WTC11 (cell line): ENCODE measurements around the gene CCBE1. TPM values are rescaled to one million over a fixed set of nuclear protein-coding genes. Genes with fewer than 3 reads are reported as not detected.

ENCODE experiments used
- ATAC-seq: fragments of 200-7000 bp; cut with Tn5 transposase; 2 replicates; pipeline ENCODE4 v1.10.0; 2021; ENCODE audit warnings: mild to moderate bottlenecking, moderate library complexity
- CTCF ChIA-PET: fragments of 300-600 bp; sonication (Branson Sonifier 250); formaldehyde crosslinking; loops from one replicate; lab custom pipeline; 2021; ENCODE audit warnings: antibody characterized with exemption; lab: Charles Lee
- POLR2A ChIA-PET: fragments of 350-600 bp; sonication (Branson Sonifier 250); formaldehyde crosslinking; loops from one replicate; lab custom pipeline; 2021; ENCODE audit warnings: antibody characterized with exemption; lab: Charles Lee
- DNase-seq: peaks from one replicate; pipeline ENCODE4 v3.0.0; 2021; ENCODE audit warnings: low spot score
- H3K27ac Mint-ChIP-seq: 2 replicates; pipeline ENCODE4 v1.8.0; 2021; ENCODE audit warnings: mixed read lengths
- H3K27me3 Mint-ChIP-seq: 2 replicates; pipeline ENCODE4 v1.8.0; 2021; ENCODE audit warnings: low read depth, mild to moderate bottlenecking, moderate library complexity, mixed read lengths
- H3K36me3 Mint-ChIP-seq: 2 replicates; pipeline ENCODE4 v1.8.0; 2021; ENCODE audit warnings: mixed read lengths
- H3K4me1 Mint-ChIP-seq: 2 replicates; pipeline ENCODE4 v1.8.0; 2022; ENCODE audit warnings: mixed read lengths
- H3K4me3 Mint-ChIP-seq: 2 replicates; pipeline ENCODE4 v1.8.0; 2021; ENCODE audit warnings: mild to moderate bottlenecking, moderate library complexity, mixed read lengths
- H3K9me3 Mint-ChIP-seq: 2 replicates; pipeline ENCODE4 v1.8.0; 2021; ENCODE audit warnings: mixed read lengths
- ATF1 ChIP-seq: sonication (generic); formaldehyde crosslinking; IDR thresholded peaks from 2 replicates; pipeline ENCODE4 v1.8.1; 2023; ENCODE audit warnings: mild to moderate bottlenecking, moderate library complexity, missing genetic modification reagents
- E2F1 ChIP-seq: sonication (generic); formaldehyde crosslinking; IDR thresholded peaks from 2 replicates; pipeline ENCODE4 v1.8.0; 2022; ENCODE audit warnings: mild to moderate bottlenecking, missing genetic modification reagents
- FOXJ3 ChIP-seq: sonication (generic); formaldehyde crosslinking; IDR thresholded peaks from 2 replicates; pipeline ENCODE4 v1.9.0; 2021; ENCODE audit warnings: missing genetic modification reagents, mild to moderate bottlenecking, borderline replicate concordance
- GTF2I ChIP-seq: fragments of 250-450 bp; sonication (Bioruptor Pico); conservative IDR thresholded peaks from 2 replicates; pipeline ENCODE4 v1.4.0; 2021; ENCODE audit warnings: mild to moderate bottlenecking
- IRF2 ChIP-seq: sonication (generic); formaldehyde crosslinking; IDR thresholded peaks from 2 replicates; pipeline ENCODE4 v1.8.0; 2022; ENCODE audit warnings: low read depth, missing genetic modification reagents, borderline replicate concordance
- KAT7 ChIP-seq: sonication (generic); formaldehyde crosslinking; IDR thresholded peaks from 2 replicates; pipeline ENCODE4 v1.8.1; 2023; ENCODE audit warnings: missing genetic modification reagents, mild to moderate bottlenecking, borderline replicate concordance
- NFE2L1 ChIP-seq: sonication (generic); formaldehyde crosslinking; IDR thresholded peaks from 2 replicates; pipeline ENCODE4 v1.8.1; 2023; ENCODE audit warnings: missing genetic modification reagents
- NR3C1 ChIP-seq: sonication (generic); formaldehyde crosslinking; conservative IDR thresholded peaks from 2 replicates; pipeline ENCODE4 v1.8.1; 2023; ENCODE audit warnings: low read depth, mild to moderate bottlenecking, missing genetic modification reagents
- PRDM15 ChIP-seq: sonication (generic); formaldehyde crosslinking; IDR thresholded peaks from 2 replicates; pipeline ENCODE4 v1.8.0; 2022; ENCODE audit warnings: missing genetic modification reagents
- PRRX2 ChIP-seq: fragments of 250-450 bp; sonication (Bioruptor Pico); IDR thresholded peaks from 2 replicates; pipeline ENCODE4 v1.8.0; 2021; ENCODE audit warnings: mild to moderate bottlenecking
- RORB ChIP-seq: fragments of 250-450 bp; sonication (Bioruptor Pico); IDR thresholded peaks from 2 replicates; pipeline ENCODE4 v1.9.0; 2021; ENCODE audit warnings: mild to moderate bottlenecking
- SMAD3 ChIP-seq: sonication (generic); formaldehyde crosslinking; IDR thresholded peaks from 2 replicates; pipeline ENCODE4 v1.8.0; 2022; ENCODE audit warnings: missing genetic modification reagents, mild to moderate bottlenecking, borderline replicate concordance
- ZNF121 ChIP-seq: sonication (generic); formaldehyde crosslinking; IDR thresholded peaks from 2 replicates; pipeline ENCODE4 v1.8.0; 2023; ENCODE audit warnings: missing genetic modification reagents
- ZNF138 ChIP-seq: sonication (generic); formaldehyde crosslinking; conservative IDR thresholded peaks from 2 replicates; pipeline ENCODE4 v1.8.1; 2022; ENCODE audit warnings: mild to moderate bottlenecking, moderate library complexity, missing genetic modification reagents
- ZNF263 ChIP-seq: sonication (generic); formaldehyde crosslinking; IDR thresholded peaks from 2 replicates; pipeline ENCODE4 v1.8.1; 2022; ENCODE audit warnings: low read depth, mild to moderate bottlenecking, moderate library complexity, missing genetic modification reagents
- ZNF416 ChIP-seq: fragments of 250-450 bp; sonication (Bioruptor Pico); IDR thresholded peaks from 2 replicates; pipeline ENCODE4 v1.9.0; 2021; ENCODE audit warnings: mild to moderate bottlenecking, inconsistent platforms
- ZNF423 ChIP-seq: fragments of 250-450 bp; sonication (Bioruptor Pico); IDR thresholded peaks from 2 replicates; pipeline ENCODE4 v2.1.2; 2022; ENCODE audit warnings: mild to moderate bottlenecking, moderate library complexity
- total RNA-seq: library from RNA; stranded (reverse); gene quantifications from 3 replicates; pipeline ENCODE4 v1.2.3, GENCODE V29; 2021
- TF ChIP-seq, protein P1 (sequence below): sonication (generic); formaldehyde crosslinking; IDR thresholded peaks from 2 replicates; pipeline ENCODE4 v1.8.0; 2023; ENCODE audit warnings: missing genetic modification reagents, mild to moderate bottlenecking, borderline replicate concordance
- TF ChIP-seq, protein P2 (sequence below): sonication (generic); formaldehyde crosslinking; IDR thresholded peaks from 2 replicates; pipeline ENCODE4 v1.8.1; 2023; ENCODE audit warnings: mild to moderate bottlenecking, missing genetic modification reagents, moderate library complexity
- TF ChIP-seq, protein P3 (sequence below): sonication (generic); formaldehyde crosslinking; IDR thresholded peaks from 2 replicates; pipeline ENCODE4 v1.8.0; 2022; ENCODE audit warnings: mild to moderate bottlenecking, missing genetic modification reagents
- TF ChIP-seq, protein P4 (sequence below): sonication (generic); formaldehyde crosslinking; IDR thresholded peaks from 2 replicates; pipeline ENCODE4 v1.8.1; 2023; ENCODE audit warnings: mild to moderate bottlenecking, moderate library complexity, missing genetic modification reagents

Gene CCBE1
- total RNA-seq, 1 experiment from 2014 or later, result 9.7 TPM

GRCh38 chr18:59700535-59700967, 3.3 kb upstream of the CCBE1 start (continued):
- TF ChIP-seq, protein P1, sequence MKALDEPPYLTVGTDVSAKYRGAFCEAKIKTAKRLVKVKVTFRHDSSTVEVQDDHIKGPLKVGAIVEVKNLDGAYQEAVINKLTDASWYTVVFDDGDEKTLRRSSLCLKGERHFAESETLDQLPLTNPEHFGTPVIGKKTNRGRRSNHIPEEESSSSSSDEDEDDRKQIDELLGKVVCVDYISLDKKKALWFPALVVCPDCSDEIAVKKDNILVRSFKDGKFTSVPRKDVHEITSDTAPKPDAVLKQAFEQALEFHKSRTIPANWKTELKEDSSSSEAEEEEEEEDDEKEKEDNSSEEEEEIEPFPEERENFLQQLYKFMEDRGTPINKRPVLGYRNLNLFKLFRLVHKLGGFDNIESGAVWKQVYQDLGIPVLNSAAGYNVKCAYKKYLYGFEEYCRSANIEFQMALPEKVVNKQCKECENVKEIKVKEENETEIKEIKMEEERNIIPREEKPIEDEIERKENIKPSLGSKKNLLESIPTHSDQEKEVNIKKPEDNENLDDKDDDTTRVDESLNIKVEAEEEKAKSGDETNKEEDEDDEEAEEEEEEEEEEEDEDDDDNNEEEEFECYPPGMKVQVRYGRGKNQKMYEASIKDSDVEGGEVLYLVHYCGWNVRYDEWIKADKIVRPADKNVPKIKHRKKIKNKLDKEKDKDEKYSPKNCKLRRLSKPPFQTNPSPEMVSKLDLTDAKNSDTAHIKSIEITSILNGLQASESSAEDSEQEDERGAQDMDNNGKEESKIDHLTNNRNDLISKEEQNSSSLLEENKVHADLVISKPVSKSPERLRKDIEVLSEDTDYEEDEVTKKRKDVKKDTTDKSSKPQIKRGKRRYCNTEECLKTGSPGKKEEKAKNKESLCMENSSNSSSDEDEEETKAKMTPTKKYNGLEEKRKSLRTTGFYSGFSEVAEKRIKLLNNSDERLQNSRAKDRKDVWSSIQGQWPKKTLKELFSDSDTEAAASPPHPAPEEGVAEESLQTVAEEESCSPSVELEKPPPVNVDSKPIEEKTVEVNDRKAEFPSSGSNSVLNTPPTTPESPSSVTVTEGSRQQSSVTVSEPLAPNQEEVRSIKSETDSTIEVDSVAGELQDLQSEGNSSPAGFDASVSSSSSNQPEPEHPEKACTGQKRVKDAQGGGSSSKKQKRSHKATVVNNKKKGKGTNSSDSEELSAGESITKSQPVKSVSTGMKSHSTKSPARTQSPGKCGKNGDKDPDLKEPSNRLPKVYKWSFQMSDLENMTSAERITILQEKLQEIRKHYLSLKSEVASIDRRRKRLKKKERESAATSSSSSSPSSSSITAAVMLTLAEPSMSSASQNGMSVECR (CRISPR knock-in tag), result no peak
- TF ChIP-seq, protein P2, sequence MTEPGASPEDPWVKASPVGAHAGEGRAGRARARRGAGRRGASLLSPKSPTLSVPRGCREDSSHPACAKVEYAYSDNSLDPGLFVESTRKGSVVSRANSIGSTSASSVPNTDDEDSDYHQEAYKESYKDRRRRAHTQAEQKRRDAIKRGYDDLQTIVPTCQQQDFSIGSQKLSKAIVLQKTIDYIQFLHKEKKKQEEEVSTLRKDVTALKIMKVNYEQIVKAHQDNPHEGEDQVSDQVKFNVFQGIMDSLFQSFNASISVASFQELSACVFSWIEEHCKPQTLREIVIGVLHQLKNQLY (CRISPR knock-in tag), result no peak
- TF ChIP-seq PRRX2 (CRISPR knock-in tag) (no peak), E2F1 (CRISPR knock-in tag) (no peak), FOXJ3 (CRISPR knock-in tag) (no peak), KAT7 (CRISPR knock-in tag) (no peak), ZNF416 (no peak), NR3C1 (CRISPR knock-in tag) (no peak)
- TF ChIP-seq, protein P3, sequence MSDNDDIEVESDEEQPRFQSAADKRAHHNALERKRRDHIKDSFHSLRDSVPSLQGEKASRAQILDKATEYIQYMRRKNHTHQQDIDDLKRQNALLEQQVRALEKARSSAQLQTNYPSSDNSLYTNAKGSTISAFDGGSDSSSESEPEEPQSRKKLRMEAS (CRISPR knock-in tag), result no peak
- TF ChIP-seq, all 79 proteins: peak for 0

GRCh38 chr18:59699750-59700534, 2.7 kb upstream of the CCBE1 start:
- DNase-seq (no peak), ATAC-seq (no peak)
- TF ChIP-seq, protein P4, sequence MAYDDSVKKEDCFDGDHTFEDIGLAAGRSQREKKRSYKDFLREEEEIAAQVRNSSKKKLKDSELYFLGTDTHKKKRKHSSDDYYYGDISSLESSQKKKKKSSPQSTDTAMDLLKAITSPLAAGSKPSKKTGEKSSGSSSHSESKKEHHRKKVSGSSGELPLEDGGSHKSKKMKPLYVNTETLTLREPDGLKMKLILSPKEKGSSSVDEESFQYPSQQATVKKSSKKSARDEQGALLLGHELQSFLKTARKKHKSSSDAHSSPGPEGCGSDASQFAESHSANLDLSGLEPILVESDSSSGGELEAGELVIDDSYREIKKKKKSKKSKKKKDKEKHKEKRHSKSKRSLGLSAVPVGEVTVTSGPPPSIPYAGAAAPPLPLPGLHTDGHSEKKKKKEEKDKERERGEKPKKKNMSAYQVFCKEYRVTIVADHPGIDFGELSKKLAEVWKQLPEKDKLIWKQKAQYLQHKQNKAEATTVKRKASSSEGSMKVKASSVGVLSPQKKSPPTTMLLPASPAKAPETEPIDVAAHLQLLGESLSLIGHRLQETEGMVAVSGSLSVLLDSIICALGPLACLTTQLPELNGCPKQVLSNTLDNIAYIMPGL, result no peak
- TF ChIP-seq ZNF121 (CRISPR knock-in tag) (no peak), FOXJ3 (CRISPR knock-in tag) (no peak), ZNF263 (CRISPR knock-in tag) (peak; percentile 75; the same call in 1 of the 2 replicates)
- CTCF ChIA-PET, result interaction anchor here (1.1 to 1.3 kb wide), 3 partner anchors 10 to 123 kb away, joined by 3 to 6 read pairs (median 5); no protein-coding TSS in a partner anchor
- H3K36me3 Mint-ChIP-seq, result no peaks in the 10 kb centered on the region
- peaks cover 52% of the 10 kb centered on the region for H3K4me1 Mint-ChIP-seq
- no peak overlapping the region for H3K27ac Mint-ChIP-seq
- POLR2A ChIA-PET, result no interaction called here
- H3K9me3 Mint-ChIP-seq, result no peaks in the 10 kb centered on the region
- H3K27me3 Mint-ChIP-seq, result peaks cover 43% of the 10 kb centered on the region
- H3K4me3 Mint-ChIP-seq, result no peak overlapping the region

- DNase-seq (no peak), ATAC-seq (no peak)
- peaks cover 52% of the 10 kb centered on the region for H3K27me3 Mint-ChIP-seq
- peaks cover 61% of the 10 kb centered on the region for H3K4me1 Mint-ChIP-seq
- CTCF ChIA-PET, result interaction anchor here (1.3 kb wide), 1 partner anchor 53 kb away, joined by 5 read pairs; no protein-coding TSS in a partner anchor
- H3K27ac Mint-ChIP-seq, result no peak overlapping the region
- no peaks in the 10 kb centered on the region for H3K36me3 Mint-ChIP-seq
- no peaks in the 10 kb centered on the region for H3K9me3 Mint-ChIP-seq
- TF ChIP-seq ZNF423 (CRISPR knock-in tag) (no peak), ATF1 (CRISPR knock-in tag) (no peak), GTF2I (CRISPR knock-in tag) (no peak), SMAD3 (CRISPR knock-in tag) (no peak), ZNF138 (CRISPR knock-in tag) (no peak), NFE2L1 (CRISPR knock-in tag) (no peak), IRF2 (CRISPR knock-in tag) (no peak), PRDM15 (no peak), RORB (CRISPR knock-in tag) (no peak)
- TF ChIP-seq, protein P3 (CRISPR knock-in tag), result no peak
- POLR2A ChIA-PET, result no interaction called here
- no peak overlapping the region for H3K4me3 Mint-ChIP-seq
Observed at GRCh38 chr18:59699061-59699460, 1.8 kb upstream of the CCBE1 start.
